Activated naive CD8-positive, alpha-beta T cell treated with anti-CD3 and anti-CD28 coated beads, Interleukin-2, amount 50 U/mL, for 16 hours (primary cell): ENCODE data around the gene SCGB1A1.

Experiments used
- DNase-seq: peaks from one replicate; pipeline ENCODE4 v3.0.0-alpha.2; 2020; ENCODE audit warnings: low read depth, low spot score

The SCGB1A1 gene

GRCh38 chr11:62398011-62398994, 20.5 kb upstream of the SCGB1A1 start:
- no peak for DNase-seq

GRCh38 chr11:62399172-62399877, 19.5 kb upstream of the SCGB1A1 start:
- no peak for DNase-seq

- DNase-seq, result no peak
These were observed 19.0 kb upstream of the SCGB1A1 start for GRCh38 chr11:62399878-62400266.

GRCh38 chr11:62400281-62400680, 18.6 kb upstream of the SCGB1A1 start:
- DNase-seq, result no peak

GRCh38 chr11:62400760-62401159, 18.1 kb upstream of the SCGB1A1 start:
- DNase-seq, result no peak

- DNase-seq, result no peak
These were observed 17.5 kb upstream of the SCGB1A1 start for GRCh38 chr11:62401356-62401755.

- no peak for DNase-seq
These were observed 17.0 kb upstream of the SCGB1A1 start for GRCh38 chr11:62401811-62402210.

- DNase-seq, result peak; percentile 27
These were observed 16.4 kb upstream of the SCGB1A1 start for GRCh38 chr11:62402226-62402959.

GRCh38 chr11:62402960-62403730, 15.7 kb upstream of the SCGB1A1 start:
- DNase-seq, result no peak

- DNase-seq, result no peak
These were observed 14.4 kb upstream of the SCGB1A1 start for GRCh38 chr11:62404435-62404834.

- DNase-seq, result no peak
These were observed 13.9 kb upstream of the SCGB1A1 start for GRCh38 chr11:62404901-62405300.

GRCh38 chr11:62406034-62406433, 12.8 kb upstream of the SCGB1A1 start:
- DNase-seq, result no peak

- DNase-seq, result no peak
These were observed 9.0 kb upstream of the SCGB1A1 start for GRCh38 chr11:62409831-62410230.

- DNase-seq, result no peak
These were observed 7.9 kb upstream of the SCGB1A1 start for GRCh38 chr11:62410972-62411371.

GRCh38 chr11:62411524-62411923, 7.3 kb upstream of the SCGB1A1 start:
- no peak for DNase-seq

- DNase-seq, result no peak
These were observed 5.7 kb upstream of the SCGB1A1 start for GRCh38 chr11:62413060-62413696.

GRCh38 chr11:62416596-62416995, 2.2 kb upstream of the SCGB1A1 start:
- no peak for DNase-seq

GRCh38 chr11:62418136-62418535, 697 bp upstream of the SCGB1A1 start:
- DNase-seq, result no peak

- no peak for DNase-seq
These were observed 589 bp downstream of the SCGB1A1 start for GRCh38 chr11:62419314-62419929.

GRCh38 chr11:62419943-62420342, 1.1 kb downstream of the SCGB1A1 start:
- no peak for DNase-seq
